NOMO-1 (cell line): ENCODE results near the gene CD300H.
"Not testable (repeated sequence)": the region's sequence is repeated elsewhere in the genome, so short reads cannot be mapped to it uniquely, and the experiment has no call there.

ENCODE experiments used
- DNase-seq, 2 experiments: peaks; one replicate each; lab custom pipeline; 2025; ENCODE audit not compliant: unreplicated experiment in 2 of 2; lab: John Stamatoyannopoulos, UW

Gene CD300H

GRCh38 chr17:74585711-74586110 is 18.4 kb upstream of the CD300H start:
- no peak for DNase-seq

GRCh38 chr17:74584292-74585060 is 17.2 kb upstream of the CD300H start:
- no peak for DNase-seq

DNA sequence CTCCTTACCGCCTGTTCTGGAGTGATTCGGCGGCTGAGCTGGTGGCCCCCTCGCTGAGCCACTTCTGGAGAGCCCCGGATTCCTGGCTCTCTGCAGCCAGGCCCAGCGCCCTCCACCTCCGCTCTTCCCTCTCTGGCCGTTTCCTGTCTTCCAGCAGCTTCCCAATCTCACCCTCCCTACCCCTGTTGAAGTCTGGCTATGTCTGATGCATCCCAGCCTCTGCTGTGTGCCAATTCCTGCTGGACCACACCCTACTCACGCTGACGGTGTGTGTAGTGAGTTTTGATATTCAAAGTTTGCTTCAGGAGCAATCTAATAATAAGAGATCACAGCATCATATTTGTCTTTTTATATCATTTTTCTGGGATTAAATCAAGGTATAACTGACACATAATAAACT is 15.3 kb upstream of the CD300H start:
- no peak for DNase-seq

DNA sequence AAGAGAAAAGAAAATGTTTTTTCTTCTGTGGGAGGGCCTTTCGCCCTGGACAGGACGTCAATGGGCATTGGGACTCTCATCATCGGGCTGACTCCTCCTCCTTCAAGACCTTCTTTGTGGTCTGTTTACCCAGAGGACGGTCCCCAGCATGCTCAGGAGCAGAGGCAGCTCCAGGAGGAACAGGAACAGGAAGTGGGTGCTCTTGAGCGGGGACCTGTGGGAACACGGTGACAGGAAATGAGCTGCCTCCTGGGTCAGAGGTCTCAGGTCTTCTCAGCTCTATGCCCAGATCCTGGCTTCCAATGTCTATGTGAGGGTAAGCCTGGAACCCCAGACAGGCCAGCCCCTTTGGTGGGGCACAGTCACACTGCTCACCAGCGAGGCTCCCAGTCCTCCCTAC is 12.6 kb upstream of the CD300H start:
- DNase-seq = peak in 1 of 2 experiments; percentile 19

DNA sequence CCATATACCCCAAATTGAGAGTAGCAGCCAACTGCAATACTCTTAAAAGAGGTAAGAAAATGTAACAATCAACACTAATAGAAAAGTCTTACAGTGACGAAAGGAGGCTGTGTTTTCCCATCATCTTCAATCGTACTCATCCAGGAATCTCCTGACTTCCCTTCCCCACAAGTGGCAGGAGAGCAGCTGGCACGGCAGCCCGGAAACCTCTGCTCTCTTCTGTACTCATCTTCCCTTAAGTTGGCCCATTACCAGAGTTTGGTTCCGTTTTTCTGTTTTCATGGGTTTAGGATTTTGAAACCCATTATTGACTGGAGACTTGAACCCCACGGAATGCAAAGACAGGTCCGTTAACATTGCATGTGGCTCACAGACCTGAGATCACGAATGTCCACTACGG is 11.7 kb upstream of the CD300H start:
- no peak for DNase-seq

DNA sequence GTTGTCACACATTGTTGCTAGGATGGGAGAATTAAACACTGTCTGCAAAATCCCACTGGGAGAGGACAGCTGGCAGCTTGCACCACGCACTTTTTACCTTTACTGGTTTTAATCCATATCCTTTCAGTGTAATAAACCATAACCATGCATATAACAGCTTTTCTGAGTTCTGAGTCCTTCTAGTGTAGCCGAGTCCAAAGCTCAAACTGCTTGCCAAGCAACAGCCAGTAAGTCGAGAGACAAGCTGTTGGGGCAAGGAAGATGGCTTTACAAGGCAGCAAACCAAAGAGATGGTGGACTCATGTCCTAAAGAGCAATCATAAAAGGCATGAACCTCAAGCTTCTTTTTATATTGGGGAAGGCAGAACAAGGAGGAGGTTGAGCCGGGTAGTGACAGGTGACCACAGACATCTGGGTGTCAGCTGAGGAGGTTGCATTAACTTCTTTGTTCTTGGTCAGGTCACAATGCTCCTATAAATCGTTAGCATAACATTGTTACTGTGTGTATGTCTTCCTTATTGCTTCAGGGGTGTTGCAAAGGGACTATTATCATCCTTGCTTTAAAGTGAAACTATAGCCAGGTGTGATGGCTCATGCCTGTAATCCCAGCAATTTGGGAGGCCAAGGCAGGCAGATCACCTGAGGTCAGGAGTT is 7.3 kb upstream of the CD300H start:
- DNase-seq = no peak

GRCh38 chr17:74573635-74574034 is 6.3 kb upstream of the CD300H start:
- not testable (repeated sequence) for DNase-seq

DNA sequence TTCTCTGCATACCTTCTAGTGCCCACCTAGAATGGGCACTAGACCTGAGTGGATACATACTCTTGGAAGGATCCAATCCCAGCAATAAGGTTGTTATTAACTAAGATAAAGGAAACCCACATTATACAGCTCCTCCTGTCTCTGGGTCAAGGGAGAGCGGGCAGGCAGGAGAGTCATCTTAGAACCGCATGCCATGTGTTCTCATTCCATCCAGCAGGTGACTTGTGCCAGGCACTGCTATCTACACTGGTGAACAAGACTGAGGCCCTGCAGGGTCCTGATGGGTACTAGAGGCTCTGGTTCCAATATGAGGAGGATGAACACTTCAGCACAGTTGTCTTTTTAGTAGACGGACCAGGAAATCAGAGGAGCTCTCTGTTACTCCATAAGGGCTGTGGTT is 5.9 kb upstream of the CD300H start:
- no peak for DNase-seq

DNA sequence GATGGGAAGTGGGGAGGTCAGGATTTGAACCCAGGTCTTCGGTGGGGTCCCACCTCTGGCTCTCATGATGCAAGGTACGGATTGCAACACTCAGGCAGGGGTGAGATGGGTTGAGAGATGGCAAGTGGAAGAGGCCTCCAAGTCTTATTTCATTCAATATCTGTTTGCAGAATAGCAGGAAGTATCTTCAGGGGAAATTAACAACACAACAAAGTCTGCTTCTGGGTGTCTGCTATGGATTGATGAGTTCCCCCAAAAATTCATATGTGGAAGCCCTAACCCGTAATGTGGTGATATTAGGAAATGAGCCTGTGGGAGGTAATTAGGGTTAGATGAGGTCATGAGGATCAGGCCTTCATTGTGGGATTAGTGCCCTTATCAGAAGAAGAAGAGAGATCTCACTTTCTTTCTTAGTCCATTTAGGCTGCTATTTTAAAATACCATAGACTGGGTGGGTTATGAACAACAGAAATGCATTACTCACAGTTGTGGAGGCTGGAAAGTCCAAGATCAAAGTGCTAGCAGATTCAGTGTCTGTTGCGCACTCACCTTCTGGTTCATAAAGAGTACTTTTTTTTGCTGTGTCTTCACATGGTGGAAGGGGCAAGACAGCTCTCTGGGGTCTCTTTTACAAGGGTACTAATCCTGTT is 4.4 kb upstream of the CD300H start:
- DNase-seq = peak in 1 of 2 experiments; percentile 26

DNA sequence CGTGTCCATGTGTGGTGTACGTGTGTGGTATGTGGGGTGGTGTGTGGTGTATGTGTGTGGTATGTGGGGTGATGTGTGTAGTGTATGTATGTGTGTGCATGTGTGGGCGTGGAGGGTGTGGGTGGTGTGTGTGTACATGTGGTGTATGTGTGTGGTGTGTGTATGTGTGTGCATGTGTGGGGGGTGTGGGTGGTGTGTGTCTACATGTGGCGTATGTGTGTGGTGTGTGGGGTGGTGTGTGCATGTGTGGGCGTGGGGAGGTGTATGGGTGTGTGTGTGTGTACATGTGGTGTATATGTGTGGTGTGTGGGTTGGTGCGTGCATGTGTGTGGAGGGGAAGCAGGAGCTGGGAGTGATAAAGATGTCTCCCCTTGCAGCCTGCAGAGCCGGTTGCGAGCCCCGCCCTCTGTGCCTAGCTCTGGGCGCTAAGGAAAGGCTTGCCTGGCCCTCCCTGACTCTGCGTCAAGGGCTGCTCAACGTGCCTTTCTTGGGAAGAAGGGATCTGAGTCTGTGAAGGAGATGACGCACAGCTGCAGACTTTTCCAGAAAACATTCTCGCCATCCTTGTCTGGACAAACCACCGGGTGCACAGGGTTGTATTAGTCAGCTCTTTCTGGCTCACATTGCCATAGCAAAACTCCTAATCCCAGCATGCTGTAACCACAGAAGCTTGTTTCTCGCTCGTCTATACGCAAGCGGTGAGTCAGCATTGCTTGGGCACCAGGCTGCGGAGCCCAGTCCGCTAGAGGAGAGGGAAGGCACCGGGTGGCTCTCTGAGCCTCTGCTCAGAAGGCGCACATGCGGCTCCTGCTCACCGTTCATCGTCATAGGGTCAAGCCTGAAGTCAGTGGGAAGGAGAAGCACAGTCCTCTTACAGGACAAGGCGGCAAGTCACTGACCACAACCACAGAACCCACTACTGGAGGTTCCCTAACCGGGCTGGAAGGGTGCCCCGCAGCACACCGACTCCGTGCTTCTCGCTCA is 2.0 kb upstream of the CD300H start:
- peak; percentile 83 to 89 for DNase-seq

GRCh38 chr17:74568106-74568873 is 981 bp upstream of the CD300H start:
- no peak for DNase-seq

- DNase-seq = peak in 1 of 2 experiments; percentile 36
These were observed 1.1 kb downstream of the CD300H start for GRCh38 chr17:74566132-74566753.

DNA sequence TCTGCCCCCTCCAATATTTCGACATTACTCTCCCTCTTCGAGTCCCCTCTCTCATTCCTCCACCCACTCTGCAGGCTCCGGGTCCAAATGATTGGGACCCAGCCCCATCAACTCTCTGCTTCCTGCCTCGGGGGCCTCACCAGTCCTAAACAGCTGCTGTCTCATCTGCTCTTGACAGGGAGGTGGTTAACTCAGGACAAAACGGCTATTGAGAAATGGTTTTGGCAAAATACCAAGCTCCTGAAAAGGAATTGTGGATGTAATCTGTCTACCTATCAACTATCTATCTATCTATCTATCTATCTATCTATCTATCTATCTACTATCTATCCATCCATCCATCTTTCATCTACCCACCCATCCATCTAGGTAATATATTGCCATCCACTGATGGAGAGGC is 2.2 kb downstream of the CD300H start:
- DNase-seq = no peak

DNA sequence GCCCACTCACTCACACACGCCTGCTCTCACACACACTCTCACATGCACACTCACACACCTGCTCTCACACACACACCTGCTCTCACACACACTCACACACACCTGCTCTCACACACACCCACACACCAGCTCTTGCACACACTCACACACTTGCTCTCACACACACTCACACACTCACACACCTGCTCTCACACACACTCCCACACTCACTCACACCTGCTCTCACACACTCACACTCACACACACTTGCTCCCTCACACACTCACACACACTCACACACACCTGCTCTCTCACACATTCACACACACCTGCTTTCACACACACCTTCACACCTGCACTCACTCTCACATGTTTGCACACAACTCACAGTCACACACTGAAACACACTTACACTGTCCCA is 4.0 kb downstream of the CD300H start:
- no peak for DNase-seq

DNA sequence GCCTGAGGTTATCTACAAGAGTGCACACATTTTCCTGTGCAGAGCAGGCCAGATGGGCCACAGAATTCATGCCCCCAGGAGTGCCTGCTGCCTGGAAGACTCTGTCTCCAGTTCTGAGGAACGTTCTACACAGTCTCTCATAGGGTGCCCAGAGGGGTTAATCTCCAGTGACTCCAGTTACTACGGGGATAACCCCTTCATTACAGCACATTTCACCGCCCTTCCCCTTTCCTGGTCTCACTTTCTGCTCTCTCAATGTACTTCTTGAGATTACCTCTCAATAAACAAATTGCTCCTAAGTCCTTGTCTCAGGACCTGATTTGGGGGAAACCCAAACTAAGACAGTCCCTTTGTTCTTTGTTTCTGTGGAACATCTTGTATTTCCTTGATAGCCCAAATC is 5.7 kb downstream of the CD300H start:
- no peak for DNase-seq

DNA sequence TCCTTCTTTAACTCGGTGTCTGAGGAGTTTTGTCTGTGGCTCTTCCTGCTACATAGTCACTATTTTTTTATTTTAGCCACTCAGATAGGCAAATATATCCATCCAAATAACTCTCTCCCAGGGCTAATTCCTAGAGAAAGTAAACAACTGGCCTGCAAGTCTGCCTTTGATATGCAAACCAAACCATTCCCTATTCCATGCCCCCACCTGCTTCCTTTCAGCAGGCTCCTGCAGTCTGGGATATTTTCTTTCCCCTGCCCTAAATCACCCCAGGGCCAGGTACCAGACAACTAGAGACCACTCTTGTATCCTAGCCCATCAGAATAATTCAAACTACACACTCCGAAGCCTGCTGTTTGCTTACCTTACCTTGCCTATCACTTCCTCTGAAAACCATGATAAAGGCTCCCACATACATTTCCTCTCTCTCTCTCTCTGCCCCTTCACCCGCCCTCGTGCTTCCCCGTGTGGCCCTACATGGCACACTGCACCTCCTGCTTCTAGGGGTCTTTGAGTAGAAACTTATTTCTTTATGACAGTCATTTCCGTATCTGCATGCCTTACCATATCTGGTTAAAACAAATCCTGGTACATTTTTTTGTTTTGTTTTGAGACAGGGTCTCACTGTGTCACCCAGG is 8.3 kb downstream of the CD300H start:
- DNase-seq = no peak

DNA sequence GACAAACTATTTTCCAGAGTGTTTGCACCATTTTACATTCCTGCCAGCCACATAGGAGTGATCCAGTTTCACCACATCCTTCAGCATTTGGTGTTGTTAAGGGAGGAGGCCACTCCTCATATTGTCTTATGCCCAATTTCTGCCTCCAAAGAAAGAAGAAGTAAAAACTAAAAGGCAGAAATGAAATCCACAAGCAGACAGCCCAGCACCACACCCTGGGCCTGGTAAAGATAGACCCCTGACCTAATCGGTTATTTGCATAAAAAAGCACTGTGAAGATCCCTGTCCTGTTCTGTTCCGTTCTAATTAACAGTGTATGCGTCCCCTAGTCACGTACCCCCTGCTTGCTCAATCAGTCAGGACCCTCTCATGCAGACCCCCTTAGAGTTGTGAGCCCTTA is 8.9 kb downstream of the CD300H start:
- not testable (repeated sequence) for DNase-seq

DNA sequence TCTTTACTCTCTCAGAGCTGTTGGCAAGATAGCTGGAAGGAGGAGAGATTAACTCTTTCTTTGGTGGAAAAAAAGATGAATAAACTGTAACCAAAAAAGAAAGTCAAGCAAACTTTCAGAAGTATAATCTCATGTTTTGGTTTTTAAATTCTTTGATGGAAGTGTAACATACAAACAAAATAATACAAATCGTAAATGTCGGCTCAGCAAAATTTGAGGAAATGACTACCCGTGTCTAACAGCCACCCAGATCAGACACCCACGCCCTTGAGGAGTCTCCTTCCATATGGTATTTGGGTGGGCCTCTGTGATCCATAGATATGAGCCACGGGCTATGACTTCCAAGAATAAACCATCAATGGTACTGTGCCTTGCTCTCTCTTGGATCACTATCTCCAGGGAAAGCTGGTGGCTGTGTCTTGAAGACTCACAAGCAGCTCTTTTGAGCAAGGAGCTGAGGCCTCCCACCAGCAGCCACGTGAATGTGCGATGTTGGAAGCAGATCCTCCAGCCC is 11.8 kb downstream of the CD300H start:
- DNase-seq = no peak

DNA sequence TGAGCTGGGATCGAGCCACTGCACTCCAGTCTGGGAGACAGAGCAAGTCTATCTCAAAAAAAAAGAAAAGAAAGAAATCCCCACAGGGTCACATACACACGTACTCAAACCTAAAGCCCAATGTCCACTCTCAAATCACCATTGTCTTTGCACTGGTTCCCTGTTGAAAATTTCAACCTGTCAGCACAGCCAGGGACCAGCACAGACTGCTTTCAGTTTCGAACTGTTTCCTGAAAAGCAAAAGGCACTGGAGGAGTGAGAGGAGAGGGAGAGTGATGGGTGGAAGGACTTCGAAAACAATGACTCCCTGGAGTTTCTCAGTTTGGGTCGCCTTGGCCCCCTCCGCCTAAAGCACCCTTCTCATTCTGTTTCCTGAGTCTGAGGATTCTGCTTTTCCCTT is 12.4 kb downstream of the CD300H start:
- no peak for DNase-seq
